ENCODE data around the gene UCP2. TPM values are rescaled to one million over a fixed set of nuclear protein-coding genes. Genes with fewer than 3 reads are reported as not detected.

The UCP2 gene
- total RNA-seq, 1 donor from 2014 or later, result 26.4 TPM

- no peak for TF ChIP-seq CTCF (IDR thresholded peaks at IDR 0.05)
- DNase-seq (ENCODE audit: extremely low spot score, unreplicated experiment), result no peak
- Mint-ChIP-seq H3K9me3 (ENCODE audit: unreplicated experiment) (no peaks in the 10 kb centered on the region), H3K27ac (ENCODE audit: unreplicated experiment) (no peak overlapping the region), H3K36me3 (ENCODE audit: unreplicated experiment) (no peaks in the 10 kb centered on the region), H3K27me3 (ENCODE audit: unreplicated experiment) (no peaks in the 10 kb centered on the region), H3K4me3 (ENCODE audit: unreplicated experiment) (no peak overlapping the region), H3K4me1 (ENCODE audit: unreplicated experiment) (peaks cover 13% of the 10 kb centered on the region)
These were observed 21.3 kb downstream of the UCP2 start for GRCh38 chr11:73961321-73961720.

- Mint-ChIP-seq H3K4me3 (ENCODE audit: unreplicated experiment) (no peak overlapping the region), H3K27ac (ENCODE audit: unreplicated experiment) (no peak overlapping the region), H3K36me3 (ENCODE audit: unreplicated experiment) (no peaks in the 10 kb centered on the region)
These were observed 24.0 kb downstream of the UCP2 start for GRCh38 chr11:73958521-73959141.

GRCh38 chr11:73957654-73958361 lies 24.8 kb downstream of the UCP2 start:
- no peak for TF ChIP-seq CTCF (IDR thresholded peaks at IDR 0.05)
- DNase-seq (ENCODE audit: extremely low spot score, unreplicated experiment), result no peak
- no peak overlapping the region for H3K27ac Mint-ChIP-seq (ENCODE audit: unreplicated experiment)
- no peaks in the 10 kb centered on the region for H3K27me3 Mint-ChIP-seq (ENCODE audit: unreplicated experiment)
- H3K9me3 Mint-ChIP-seq (ENCODE audit: unreplicated experiment), result no peaks in the 10 kb centered on the region
- H3K4me1 Mint-ChIP-seq (ENCODE audit: unreplicated experiment), result peaks cover 11% of the 10 kb centered on the region
- no peaks in the 10 kb centered on the region for H3K36me3 Mint-ChIP-seq (ENCODE audit: unreplicated experiment)
- no peak overlapping the region for H3K4me3 Mint-ChIP-seq (ENCODE audit: unreplicated experiment)

More at GRCh38 chr11:73958521-73959141, 24.0 kb downstream of the UCP2 start:
- Mint-ChIP-seq H3K9me3 (ENCODE audit: unreplicated experiment) (no peaks in the 10 kb centered on the region), H3K27me3 (ENCODE audit: unreplicated experiment) (no peaks in the 10 kb centered on the region), H3K4me1 (ENCODE audit: unreplicated experiment) (peaks cover 11% of the 10 kb centered on the region)
- no peak for TF ChIP-seq CTCF (IDR thresholded peaks at IDR 0.05)
- DNase-seq (ENCODE audit: extremely low spot score, unreplicated experiment), result no peak

GRCh38 chr11:73956876-73957653 lies 25.6 kb downstream of the UCP2 start:
- H3K36me3 Mint-ChIP-seq (ENCODE audit: unreplicated experiment), result no peaks in the 10 kb centered on the region
- no peak for DNase-seq (ENCODE audit: extremely low spot score, unreplicated experiment)
- TF ChIP-seq CTCF (IDR thresholded peaks at IDR 0.05), result no peak
- H3K4me3 Mint-ChIP-seq (ENCODE audit: unreplicated experiment), result no peak overlapping the region
- H3K27me3 Mint-ChIP-seq (ENCODE audit: unreplicated experiment), result no peaks in the 10 kb centered on the region
- no peak overlapping the region for H3K27ac Mint-ChIP-seq (ENCODE audit: unreplicated experiment)
- peaks cover 11% of the 10 kb centered on the region for H3K4me1 Mint-ChIP-seq (ENCODE audit: unreplicated experiment)
- no peaks in the 10 kb centered on the region for H3K9me3 Mint-ChIP-seq (ENCODE audit: unreplicated experiment)

GRCh38 chr11:73951797-73952196 lies 30.8 kb downstream of the UCP2 start:
- no peaks in the 10 kb centered on the region for H3K36me3 Mint-ChIP-seq (ENCODE audit: unreplicated experiment)
- no peak overlapping the region for H3K27ac Mint-ChIP-seq (ENCODE audit: unreplicated experiment)
- no peak overlapping the region for H3K4me3 Mint-ChIP-seq (ENCODE audit: unreplicated experiment)
- no peaks in the 10 kb centered on the region for H3K9me3 Mint-ChIP-seq (ENCODE audit: unreplicated experiment)
- no peak for TF ChIP-seq CTCF (IDR thresholded peaks at IDR 0.05)
- H3K27me3 Mint-ChIP-seq (ENCODE audit: unreplicated experiment), result no peaks in the 10 kb centered on the region
- peaks cover 11% of the 10 kb centered on the region for H3K4me1 Mint-ChIP-seq (ENCODE audit: unreplicated experiment)
- no peak for DNase-seq (ENCODE audit: extremely low spot score, unreplicated experiment)

Measured in osteocyte (in vitro differentiated cells).